GM21390 (cell line): Measurements from ENCODE around the gene ARHGAP35.
"Not testable (repeated sequence)": the region's sequence is repeated elsewhere in the genome, so short reads cannot be mapped to it uniquely, and the experiment has no call there.

Source experiments
- ATAC-seq: cut with Tn5 transposase; IDR thresholded peaks from one replicate; pipeline ENCODE4 v1.9.1; 2021; ENCODE audit not compliant: unreplicated experiment

Gene ARHGAP35

GRCh38 chr19:46867170-46867569 is 6.4 kb downstream of the ARHGAP35 start:
- no peak for ATAC-seq

DNA sequence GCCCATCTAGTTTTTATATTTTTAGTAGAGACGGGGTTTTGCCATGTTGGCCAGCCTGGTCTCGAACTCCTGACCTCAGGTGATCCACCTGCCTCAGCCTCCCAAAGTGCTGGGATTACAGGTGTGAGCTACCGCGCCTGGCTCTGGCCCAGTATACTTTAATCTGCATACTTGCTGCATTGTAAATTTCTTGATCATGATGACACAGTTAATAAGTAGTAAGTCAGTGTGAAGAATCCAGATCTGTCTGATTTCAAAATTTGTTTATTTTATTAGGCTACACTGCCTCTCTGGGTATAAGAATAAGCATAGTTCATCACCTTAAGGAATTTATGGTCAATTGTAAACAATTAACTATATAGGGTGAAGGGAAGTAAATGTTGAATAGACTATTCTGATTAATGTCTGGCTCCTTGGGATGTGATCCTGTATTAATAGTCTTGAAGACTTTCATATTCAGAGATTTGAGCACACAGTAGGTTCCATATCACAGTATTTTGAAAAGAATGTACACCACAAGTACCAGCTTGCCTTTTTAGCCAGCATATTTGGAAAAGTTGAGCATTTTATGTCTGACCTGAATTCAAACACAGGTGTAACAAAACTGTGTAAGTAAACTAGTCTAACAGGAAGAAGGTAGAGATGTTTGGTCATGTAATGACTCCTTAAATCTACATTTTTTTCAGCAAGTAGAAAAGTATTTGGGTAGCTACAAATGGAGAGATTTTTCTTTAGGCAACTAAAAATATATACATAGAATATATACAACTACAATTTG is 7.4 kb downstream of the ARHGAP35 start:
- ATAC-seq, result no peak

DNA sequence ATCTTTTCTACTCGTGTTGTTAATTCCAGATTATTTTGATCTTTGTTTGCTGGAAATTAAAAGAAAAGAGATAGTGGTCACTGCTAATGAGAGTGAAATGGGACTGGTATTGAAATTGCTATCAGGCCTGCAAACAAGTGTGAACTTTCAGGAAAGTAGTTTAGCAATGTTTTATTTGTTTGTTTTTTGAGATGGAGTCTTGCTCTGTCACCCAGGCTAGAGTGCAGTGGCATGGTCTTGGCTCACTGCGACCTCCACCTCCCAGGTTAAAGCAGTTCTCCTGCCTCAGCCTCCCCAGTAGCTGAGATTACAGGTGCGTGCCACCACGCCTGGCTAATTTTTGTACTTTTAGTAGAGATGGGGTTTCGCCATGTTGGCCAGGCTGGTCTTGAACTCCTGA is 10.4 kb downstream of the ARHGAP35 start:
- not testable (repeated sequence) for ATAC-seq

GRCh38 chr19:46872967-46873366 is 12.2 kb downstream of the ARHGAP35 start:
- ATAC-seq, result no peak

GRCh38 chr19:46875234-46875633 is 14.4 kb downstream of the ARHGAP35 start:
- no peak for ATAC-seq

- no peak for ATAC-seq
These were observed 14.9 kb downstream of the ARHGAP35 start for GRCh38 chr19:46875657-46876056.

DNA sequence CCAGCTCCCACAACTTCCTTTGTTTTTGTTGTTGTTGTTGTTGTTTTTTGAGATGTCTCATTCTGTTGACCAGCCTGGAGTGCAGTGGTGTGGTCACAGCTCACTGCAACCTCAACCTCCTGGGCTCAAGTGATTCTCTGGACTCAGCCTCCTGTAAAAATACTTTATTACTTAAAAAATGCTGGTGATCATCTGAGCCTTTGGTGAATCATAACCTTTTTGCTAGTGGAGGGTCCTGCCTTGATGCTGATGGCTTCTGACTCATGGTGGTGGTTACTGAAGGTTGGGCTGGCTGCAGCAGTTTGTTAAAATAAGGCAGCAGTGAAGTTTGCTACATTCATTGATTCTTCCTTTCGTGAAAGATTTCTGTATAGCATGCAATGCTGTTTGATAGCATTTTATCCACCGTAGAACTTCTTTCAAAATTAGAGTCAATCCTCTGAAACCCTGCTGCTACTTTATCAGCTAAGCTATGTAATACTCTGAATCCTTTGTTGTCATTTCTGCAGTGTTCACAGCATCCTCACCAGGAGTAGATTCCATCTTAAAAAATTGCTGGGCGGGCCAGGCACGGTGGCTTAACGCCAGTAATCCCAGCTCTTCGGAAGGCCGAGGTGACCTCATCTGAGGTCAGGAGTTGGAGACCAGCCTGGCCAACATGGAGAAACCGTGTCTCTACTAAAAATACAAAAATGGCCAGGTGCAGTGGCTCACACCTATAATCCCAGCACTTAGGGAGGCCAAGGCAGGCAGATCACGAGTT is 18.0 kb downstream of the ARHGAP35 start:
- ATAC-seq, result no peak

DNA sequence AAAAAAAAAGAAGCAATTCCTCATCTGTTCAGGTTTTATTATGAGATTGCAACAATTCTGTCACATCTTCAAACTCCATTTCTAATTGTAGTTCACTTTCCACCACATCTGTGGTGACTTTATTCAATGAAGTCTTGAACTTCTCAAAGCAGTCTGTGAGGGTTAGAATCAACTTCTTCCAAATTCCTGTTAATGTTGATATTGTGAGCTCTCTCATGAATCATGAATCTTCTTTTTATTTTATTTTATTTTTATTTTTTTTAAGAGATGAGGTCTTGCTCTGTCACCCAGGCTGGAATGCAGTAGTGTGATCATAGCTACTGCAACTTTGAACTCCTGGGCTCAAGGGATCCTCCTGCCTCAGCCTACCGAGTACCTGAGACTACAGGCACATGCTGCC is 19.6 kb downstream of the ARHGAP35 start:
- ATAC-seq, result no peak

DNA sequence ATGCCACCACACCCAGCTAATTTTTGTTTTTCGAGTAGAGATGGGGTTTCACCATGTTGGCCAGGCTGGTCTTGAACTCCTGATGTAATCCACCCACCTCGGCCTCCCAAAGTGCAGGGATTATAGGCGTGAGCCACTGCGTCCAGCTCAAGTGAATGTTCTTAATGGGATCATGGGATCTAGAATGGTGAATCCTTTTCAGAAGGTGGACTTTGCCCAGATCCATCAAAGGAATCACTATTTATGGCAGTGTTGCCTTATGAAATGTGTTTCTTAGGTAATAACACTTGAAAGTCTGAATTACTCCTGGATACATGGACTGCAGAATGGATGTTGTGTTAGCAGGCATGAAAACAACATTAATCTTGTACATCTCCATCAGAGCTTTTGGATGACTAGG is 20.3 kb downstream of the ARHGAP35 start:
- no peak for ATAC-seq

- ATAC-seq, result no peak
These were observed 21.2 kb downstream of the ARHGAP35 start for GRCh38 chr19:46882034-46882433.

DNA sequence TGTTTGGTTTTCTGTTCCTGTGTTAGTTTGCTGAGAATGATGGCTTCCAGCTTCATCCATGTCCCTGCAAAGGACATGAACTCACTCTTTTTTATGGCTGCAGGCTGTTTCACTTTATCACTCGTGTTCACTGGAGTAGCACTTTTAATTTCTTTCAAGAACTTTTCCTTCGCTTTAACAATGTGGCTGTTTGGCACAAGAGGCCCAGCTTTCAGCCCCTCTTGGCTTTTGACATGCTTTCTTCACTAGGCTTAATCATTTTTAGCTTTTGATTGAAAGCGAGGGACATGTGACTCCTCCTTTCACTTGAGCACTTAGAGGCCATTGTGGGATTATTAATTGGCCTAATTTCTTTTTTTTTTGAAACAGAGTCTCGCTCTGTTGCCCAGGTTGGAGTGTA is 22.0 kb downstream of the ARHGAP35 start:
- ATAC-seq, result not testable (repeated sequence)

DNA sequence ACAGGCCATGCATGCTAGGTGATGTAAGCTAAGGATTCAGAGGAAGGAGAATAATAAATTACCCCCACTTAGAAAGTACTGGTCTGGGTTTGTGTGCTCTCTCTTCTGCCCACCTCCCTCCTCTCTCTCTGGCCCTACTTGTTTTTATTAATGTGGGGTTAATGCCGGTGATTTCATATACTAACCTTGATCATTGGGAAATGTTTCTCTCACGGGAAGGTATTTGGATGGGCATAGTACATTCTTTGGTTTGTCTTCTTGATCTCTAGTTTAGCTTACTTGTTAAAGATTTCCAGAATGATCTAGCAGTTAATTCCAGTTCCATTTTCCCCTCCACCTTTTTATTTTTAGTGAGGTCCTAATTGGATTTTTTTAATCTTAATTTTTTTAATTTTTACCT is 24.6 kb downstream of the ARHGAP35 start:
- ATAC-seq, result no peak

- no peak for ATAC-seq
These were observed 25.9 kb downstream of the ARHGAP35 start for GRCh38 chr19:46886546-46887239.

GRCh38 chr19:46887240-46887782 is 26.5 kb downstream of the ARHGAP35 start:
- ATAC-seq, result no peak

DNA sequence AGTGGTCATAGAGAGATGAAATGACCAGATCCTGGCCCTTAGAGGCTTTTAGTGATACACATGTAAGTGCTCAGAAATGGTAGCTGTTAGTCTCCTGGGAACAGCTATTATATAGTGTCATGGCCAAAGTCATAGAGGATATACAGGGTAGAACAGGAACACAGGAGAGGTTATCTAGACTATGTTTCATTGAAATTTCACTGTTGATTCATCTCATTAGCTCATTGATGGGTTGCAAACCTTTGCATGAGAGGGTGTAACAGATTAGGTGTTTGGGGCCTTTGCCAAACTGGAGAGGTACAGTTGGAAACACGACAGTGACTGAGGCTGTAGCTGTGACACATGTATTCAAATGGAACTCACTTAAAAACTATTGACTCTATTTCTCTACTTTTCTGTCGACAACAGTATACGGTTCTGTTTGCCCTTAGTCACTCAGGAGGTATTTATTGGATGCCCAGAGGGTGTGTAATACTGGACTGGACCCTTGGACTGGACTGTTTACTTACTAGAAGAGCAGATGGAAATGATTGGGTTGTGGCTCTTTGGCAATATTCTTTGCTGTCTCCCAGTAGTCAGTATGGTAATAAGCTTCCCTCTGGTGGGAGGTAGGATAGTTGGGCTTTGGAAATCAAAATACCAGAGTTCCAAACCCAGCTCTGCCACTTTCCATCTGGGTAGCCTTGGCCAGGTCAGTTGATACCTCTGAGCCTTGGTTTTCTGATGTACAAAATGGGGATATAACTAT is 29.8 kb downstream of the ARHGAP35 start:
- ATAC-seq, result no peak

- ATAC-seq, result no peak
These were observed 31.7 kb downstream of the ARHGAP35 start for GRCh38 chr19:46892252-46893179.

DNA sequence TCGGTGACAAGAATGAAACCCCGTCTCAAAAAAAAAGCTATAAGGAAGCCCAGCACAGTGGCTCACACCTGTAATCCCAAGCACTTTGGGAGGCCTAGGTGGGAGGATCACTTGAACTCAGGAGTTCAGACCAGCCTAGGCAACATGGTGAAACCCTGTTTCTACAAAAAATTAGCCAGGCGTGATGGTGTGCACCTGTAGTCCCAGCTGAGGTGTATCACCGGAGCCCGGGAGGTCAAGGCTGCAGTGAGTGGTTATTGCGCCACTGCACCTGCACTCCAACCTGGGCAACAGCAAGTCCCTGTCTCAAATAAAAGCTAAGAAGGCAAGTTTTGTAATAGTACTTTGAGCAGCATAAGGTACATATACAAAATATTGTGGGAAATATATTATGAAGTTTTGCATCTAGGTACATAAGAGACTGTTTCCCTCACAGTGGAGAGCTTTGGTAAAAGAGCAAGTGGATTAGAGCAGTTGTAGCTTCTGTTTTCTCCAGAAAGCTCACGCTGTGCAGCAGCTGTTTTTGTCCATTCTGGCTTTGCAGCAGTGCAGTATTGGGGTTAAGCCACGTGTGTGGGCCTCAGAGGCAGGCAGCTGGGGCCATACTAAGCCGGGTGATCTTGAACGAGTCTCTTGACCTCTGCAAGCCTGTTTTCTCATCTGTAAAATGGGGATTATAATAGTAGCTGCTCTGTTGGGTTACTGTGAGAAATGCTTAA is 35.4 kb downstream of the ARHGAP35 start:
- no peak for ATAC-seq

DNA sequence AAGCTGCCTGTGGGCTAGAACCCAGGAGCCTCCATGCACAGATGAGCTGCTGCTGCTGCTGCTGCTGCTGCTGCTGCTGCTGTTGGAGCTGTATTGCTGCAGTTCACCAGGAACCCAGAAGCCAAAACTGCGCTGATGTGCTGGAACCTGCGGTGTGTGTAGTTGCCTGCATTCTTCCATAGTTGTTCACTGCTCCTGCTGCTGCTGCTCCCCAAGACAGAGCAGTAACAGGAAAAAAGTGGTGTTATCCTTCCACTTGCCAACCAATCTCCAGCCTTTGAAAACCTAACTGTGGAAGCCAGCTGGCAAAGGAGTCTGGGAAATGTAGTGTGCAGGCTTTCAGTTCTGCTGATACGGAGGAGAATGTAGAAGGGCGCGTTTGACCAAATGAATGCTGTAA is 37.9 kb downstream of the ARHGAP35 start:
- ATAC-seq, result no peak

- no peak for ATAC-seq
These were observed 39.5 kb downstream of the ARHGAP35 start for GRCh38 chr19:46900341-46900740.
